ENCODE measurements around the gene INCENP.

The INCENP gene

GRCh38 chr11:62152245-62153086 is 28.7 kb downstream of the INCENP start:
- no peak for TF ChIP-seq CTCF (IDR thresholded peaks at IDR 0.05; ENCODE audit: low read depth, low read length, missing control alignments)
- no peak for DNase-seq (ENCODE audit: extremely low read depth, low read depth)

GRCh38 chr11:62153087-62153395 is 29.2 kb downstream of the INCENP start:
- H3K4me3 ChIP-seq (replicated peaks; ENCODE audit: low read depth, low read length), result no peak overlapping the region
- TF ChIP-seq CTCF (IDR thresholded peaks at IDR 0.05; ENCODE audit: low read depth, low read length, missing control alignments), result no peak
- no peak for DNase-seq (ENCODE audit: extremely low read depth, low read depth)

More at GRCh38 chr11:62152245-62153086, 28.7 kb downstream of the INCENP start:
- H3K4me3 ChIP-seq (replicated peaks; ENCODE audit: low read depth, low read length), result no peak overlapping the region

- no peak overlapping the region for H3K4me3 ChIP-seq (replicated peaks; ENCODE audit: low read depth, low read length)
- no peak for TF ChIP-seq CTCF (IDR thresholded peaks at IDR 0.05; ENCODE audit: low read depth, low read length, missing control alignments)
- DNase-seq (ENCODE audit: extremely low read depth, low read depth), result no peak
These were observed 29.8 kb downstream of the INCENP start for GRCh38 chr11:62153617-62154016.

- DNase-seq (ENCODE audit: extremely low read depth, low read depth), result no peak
- TF ChIP-seq CTCF (IDR thresholded peaks at IDR 0.05; ENCODE audit: low read depth, low read length, missing control alignments), result no peak
These were observed 33.8 kb downstream of the INCENP start for GRCh38 chr11:62157603-62158002.

GRCh38 chr11:62166371-62166770 is 42.6 kb downstream of the INCENP start:
- no peak for TF ChIP-seq CTCF (IDR thresholded peaks at IDR 0.05; ENCODE audit: low read depth, low read length, missing control alignments)
- no peak overlapping the region for H3K4me3 ChIP-seq (replicated peaks; ENCODE audit: low read depth, low read length)
- no peak for DNase-seq (ENCODE audit: extremely low read depth, low read depth)

More at GRCh38 chr11:62157603-62158002, 33.8 kb downstream of the INCENP start:
- H3K4me3 ChIP-seq (replicated peaks; ENCODE audit: low read depth, low read length), result no peak overlapping the region

- DNase-seq (ENCODE audit: extremely low read depth, low read depth), result no peak
- TF ChIP-seq CTCF (IDR thresholded peaks at IDR 0.05; ENCODE audit: low read depth, low read length, missing control alignments), result no peak
- no peak overlapping the region for H3K4me3 ChIP-seq (replicated peaks; ENCODE audit: low read depth, low read length)
These were observed 45.6 kb downstream of the INCENP start for GRCh38 chr11:62169448-62169847.
